K562 (cell line): ENCODE data around the gene LRRC8E. TPM values are rescaled to one million over a fixed set of nuclear protein-coding genes. Genes with fewer than 3 reads are reported as not detected.

Experiments
- ETV5 ChIP-seq: sonication (generic); formaldehyde crosslinking; IDR thresholded peaks from 2 replicates; pipeline ENCODE4 v1.4.0; 2020; ENCODE audit warnings: low read depth, mild to moderate bottlenecking, missing genetic modification reagents
- HDAC1 ChIP-seq, 2 experiments: fragments of 450-650 bp; IDR thresholded peaks; 2 replicates each; pipeline ENCODE4 v1.6.1; 2016 to 2017; ENCODE audit warnings: inconsistent platforms in 1 of 2, mild to moderate bottlenecking in 1 of 2, moderate library complexity in 1 of 2
- HMGXB4 ChIP-seq: sonication (generic); formaldehyde crosslinking; IDR thresholded peaks from 2 replicates; pipeline ENCODE4 v1.8.1; 2023; ENCODE audit warnings: mild to moderate bottlenecking, missing genetic modification reagents
- JUND ChIP-seq, 2 experiments: IDR thresholded peaks; 2 replicates in 1 of 2; 3 replicates in 1 of 2; pipeline ENCODE4 v1.6.1; 2011; ENCODE audit warnings: borderline replicate concordance in 2 of 2, low read depth in 2 of 2, low read length in 2 of 2, improper control_type of control experiment in 1 of 2, missing biosample characterization in 1 of 2, missing genetic modification characterization in 1 of 2, missing genetic modification reagents in 1 of 2
- KAT2B ChIP-seq: IDR thresholded peaks from one replicate; pipeline ENCODE4 v1.6.1; 2012; ENCODE audit warnings: low read depth, mild to moderate bottlenecking, control low read depth, inconsistent platforms, low read length, moderate library complexity
- L3MBTL2 ChIP-seq: fragments of 450-650 bp; IDR thresholded peaks from 2 replicates; pipeline ENCODE4 v1.6.1; 2016; ENCODE audit warnings: mild to moderate bottlenecking, moderate library complexity
- MYC ChIP-seq, 2 experiments: fragments of 250-450 bp in 1 of 2; sonication (Bioruptor Pico) in 1 of 2; IDR thresholded peaks; 2 replicates each; pipeline versions ENCODE4 v1.5.1 to v1.6.1; 2012 to 2021; ENCODE audit warnings: low read depth in 2 of 2, borderline replicate concordance in 1 of 2, improper control_type of control experiment in 1 of 2, low read length in 1 of 2, mild to moderate bottlenecking in 1 of 2, moderate library complexity in 1 of 2
- PHF8 ChIP-seq: fragments of 200-600 bp; sonication (generic); IDR thresholded peaks from 2 replicates; pipeline ENCODE4 v1.6.1; 2012; ENCODE audit warnings: mixed run types, mild to moderate bottlenecking, inconsistent platforms, low read length, moderate library complexity, borderline replicate concordance
- PREB ChIP-seq: sonication (generic); formaldehyde crosslinking; IDR thresholded peaks from 2 replicates; pipeline ENCODE4 v1.8.1; 2023; ENCODE audit warnings: mild to moderate bottlenecking, missing genetic modification reagents
- RAD21 ChIP-seq, 2 experiments: fragments of 250-450 bp in 1 of 2; fragments of 450-650 bp in 1 of 2; sonication (Bioruptor Pico) in 1 of 2; formaldehyde crosslinking in 1 of 2; IDR thresholded peaks in 1 of 2; conservative IDR thresholded peaks in 1 of 2; 2 replicates each; pipeline versions ENCODE4 v1.4.0 to v1.8.0; 2020 to 2022; ENCODE audit warnings: mild to moderate bottlenecking in 2 of 2, moderate library complexity in 1 of 2
- RNF2 ChIP-seq: sonication (generic); IDR thresholded peaks from 2 replicates; pipeline ENCODE4 v1.6.1; 2016
- SAFB2 ChIP-seq: fragments of 200-400 bp; formaldehyde crosslinking; IDR thresholded peaks from 2 replicates; pipeline ENCODE4 v1.6.1; 2018; ENCODE audit warnings: borderline replicate concordance, low read length, low read depth, moderate library complexity; ENCODE audit not compliant: severe bottlenecking
- TBL1XR1 ChIP-seq, 2 experiments: IDR thresholded peaks; 2 replicates each; pipeline ENCODE4 v1.6.1; 2012; ENCODE audit warnings: improper control_type of control experiment in 2 of 2, low read length in 2 of 2, mild to moderate bottlenecking in 1 of 2
- TCF3 ChIP-seq: sonication (generic); formaldehyde crosslinking; IDR thresholded peaks from 2 replicates; pipeline ENCODE4 v1.4.0; 2020; ENCODE audit warnings: mild to moderate bottlenecking, missing genetic modification reagents
- TEAD1 ChIP-seq, 2 experiments: fragments of 450-650 bp in 1 of 2; sonication (generic) in 1 of 2; formaldehyde crosslinking; IDR thresholded peaks; 2 replicates each; pipeline versions ENCODE4 v1.4.0 to v1.8.0; 2020 to 2022; ENCODE audit warnings: mild to moderate bottlenecking in 2 of 2, missing genetic modification reagents in 1 of 2
- VEZF1 ChIP-seq: fragments of 200-800 bp; sonication (Bioruptor generic); IDR thresholded peaks from 2 replicates; pipeline ENCODE4 v1.6.1; 2017; ENCODE audit warnings: missing genetic modification characterization, missing compliant biosample characterization
- ZBTB1 ChIP-seq: sonication (generic); formaldehyde crosslinking; IDR thresholded peaks from 2 replicates; pipeline ENCODE4 v1.8.1; 2023; ENCODE audit warnings: missing genetic modification reagents, low read depth, mild to moderate bottlenecking, borderline replicate concordance
- ZNF232 ChIP-seq: sonication (generic); formaldehyde crosslinking; IDR thresholded peaks from 2 replicates; pipeline ENCODE4 v1.8.0; 2022; ENCODE audit warnings: mild to moderate bottlenecking, missing genetic modification reagents
- polyA plus RNA-seq, 8 experiments: library from polyadenylated mRNA; depleted of rRNA in 4 of 8; stranded (reverse) in 5 of 8; unstranded in 3 of 8; fragments of >200 nt; fragmentation: Nextera tagmentation in 2 of 8; fragmentation: Illumina TruSeq in 1 of 8; extraction: Ambion mirVana in 2 of 8; extraction: Trizol in 1 of 8; gene quantifications; 2 replicates each; pipeline versions ENCODE4 v1.2.1 to v1.2.3, GENCODE V29; 2011 to 2014; ENCODE audit warnings: inconsistent platforms in 1 of 8, missing spikeins in 1 of 8
- total RNA-seq, 7 experiments: library from RNA; depleted of rRNA in 6 of 7; stranded (reverse); fragments of >200 nt in 6 of 7; fragmentation: Illumina TruSeq in 2 of 7; extraction: Trizol in 2 of 7; gene quantifications; 2 replicates each; pipeline versions ENCODE4 v1.2.1 to v1.2.3, GENCODE V29; 2011 to 2021; ENCODE audit warnings: low replicate concordance in 1 of 7
- TF ChIP-seq, protein P1 (sequence below), 2 experiments: fragments of 450-650 bp; conservative IDR thresholded peaks; 2 replicates each; pipeline ENCODE4 v1.6.1; 2017; ENCODE audit warnings: mild to moderate bottlenecking in 2 of 2, moderate library complexity in 2 of 2

The LRRC8E gene
- total and polyA plus RNA-seq, 9 of the 15 experiments (the other 6 are each of a cell fraction or from before 2014, with no cell fraction given) = 0.08 to 5.7 (median 3.5) TPM; not detected in 1

DNA sequence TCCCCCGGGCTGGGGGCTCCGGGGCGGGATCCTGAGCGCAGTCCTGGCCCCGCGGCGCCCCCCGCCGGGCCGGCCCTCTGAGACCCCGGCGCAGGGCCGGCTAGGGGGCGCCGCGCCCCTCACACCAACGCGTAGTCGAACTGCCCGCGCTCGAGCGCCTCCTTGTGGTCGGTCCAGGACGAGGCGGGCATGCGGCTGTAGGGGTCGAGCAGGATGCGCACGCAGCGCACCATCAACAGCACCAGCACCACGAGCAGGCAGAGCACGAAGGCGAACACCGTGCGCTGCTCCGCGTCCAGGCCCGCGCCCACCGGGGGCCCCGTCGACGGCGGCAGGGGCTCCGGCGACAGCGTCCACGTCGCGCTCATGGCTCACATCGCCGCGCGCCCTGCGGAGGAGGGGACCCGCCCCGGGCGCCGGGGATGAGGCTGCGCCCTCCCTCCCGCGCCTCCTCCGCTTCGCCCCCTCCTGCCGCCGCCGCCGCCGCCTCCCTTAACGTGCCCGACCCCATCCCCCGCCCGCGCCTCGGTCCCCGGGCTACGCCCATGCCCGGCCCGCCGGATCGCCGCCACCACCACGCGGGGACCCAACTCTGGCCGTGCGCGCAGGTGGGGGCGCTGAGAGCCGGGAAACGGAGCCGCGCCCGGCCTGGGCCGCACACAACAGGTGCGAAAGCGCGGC lies 37.0 kb downstream of the LRRC8E start (continued):
- 0 out of 2 replicates have a peak, but pooled peaks have one; percentile 71 for TF ChIP-seq PREB
- TF ChIP-seq TBL1XR1 (IDR thresholded peaks at IDR 0.05; ENCODE audit: low read length in 2 of 2) = no peak
- TF ChIP-seq RAD21 (CRISPR knock-in tag; conservative IDR thresholded peaks at IDR 0.05 in 1 of 2, IDR thresholded peaks at IDR 0.05 in 1 of 2) = peak; percentile 52 to 77
- no peak for TF ChIP-seq SAFB2
- TF ChIP-seq ETV5 (CRISPR knock-in tag) = 0 out of 2 replicates have a peak, but pooled peaks have one; percentile 35
- peak; percentile 56; the same call in 1 of the 2 replicates for TF ChIP-seq RNF2
- TF ChIP-seq TCF3 (CRISPR knock-in tag) = 0 out of 2 replicates have a peak, but pooled peaks have one; percentile 9
- TF ChIP-seq JUND (IDR thresholded peaks at IDR 0.05; ENCODE audit: borderline replicate concordance, low read depth, low read length) = 0 out of 2 replicates have a peak, but pooled peaks have one; percentile 3
- no peak for TF ChIP-seq JUND (tag; IDR thresholded peaks at IDR 0.05; ENCODE audit: borderline replicate concordance, low read depth, low read length)
- TF ChIP-seq TEAD1 (CRISPR knock-in tag; IDR thresholded peaks at IDR 0.05) = peak in 1 of 2 experiments; percentile 83; a peak in 2 of 4 replicates
- peak; percentile 76 for TF ChIP-seq ZBTB1 (CRISPR knock-in tag)
- peak in 1 of 2 experiments; percentile 29; a peak in 1 of 4 replicates for TF ChIP-seq HDAC1 (IDR thresholded peaks at IDR 0.05)
- peak; percentile 77; the same call in 1 of the 2 replicates for TF ChIP-seq HMGXB4 (CRISPR knock-in tag)
- TF ChIP-seq MYC (IDR thresholded peaks at IDR 0.05; ENCODE audit: low read depth, low read length) = peak; percentile 78
- TF ChIP-seq MYC (CRISPR knock-in tag; IDR thresholded peaks at IDR 0.05; ENCODE audit: borderline replicate concordance, low read depth) = no peak
- TF ChIP-seq KAT2B = peak; percentile 55
- TF ChIP-seq, protein P1, sequence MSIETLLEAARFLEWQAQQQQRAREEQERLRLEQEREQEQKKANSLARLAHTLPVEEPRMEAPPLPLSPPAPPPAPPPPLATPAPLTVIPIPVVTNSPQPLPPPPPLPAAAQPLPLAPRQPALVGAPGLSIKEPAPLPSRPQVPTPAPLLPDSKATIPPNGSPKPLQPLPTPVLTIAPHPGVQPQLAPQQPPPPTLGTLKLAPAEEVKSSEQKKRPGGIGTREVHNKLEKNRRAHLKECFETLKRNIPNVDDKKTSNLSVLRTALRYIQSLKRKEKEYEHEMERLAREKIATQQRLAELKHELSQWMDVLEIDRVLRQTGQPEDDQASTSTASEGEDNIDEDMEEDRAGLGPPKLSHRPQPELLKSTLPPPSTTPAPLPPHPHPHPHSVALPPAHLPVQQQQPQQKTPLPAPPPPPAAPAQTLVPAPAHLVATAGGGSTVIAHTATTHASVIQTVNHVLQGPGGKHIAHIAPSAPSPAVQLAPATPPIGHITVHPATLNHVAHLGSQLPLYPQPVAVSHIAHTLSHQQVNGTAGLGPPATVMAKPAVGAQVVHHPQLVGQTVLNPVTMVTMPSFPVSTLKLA (conservative IDR thresholded peaks at IDR 0.05) = peak; percentile 43 to 71; a peak in 3 of 4 replicates
- 0 out of 2 replicates have a peak, but pooled peaks have one; percentile 51 for TF ChIP-seq ZNF232 (CRISPR knock-in tag)
- peak; percentile 41; the same call in 1 of the 2 replicates for TF ChIP-seq PHF8
- peak; percentile 99 for TF ChIP-seq L3MBTL2
- TF ChIP-seq VEZF1 = peak; percentile 64
